SK-N-MC (cell line): Measurements from ENCODE around the gene LAMA3.
"Not testable (repeated sequence)": the region's sequence is repeated elsewhere in the genome, so short reads cannot be mapped to it uniquely, and the experiment has no call there.

ENCODE experiments used
- DNase-seq: peaks from one replicate; pipeline ENCODE4 v3.0.0-alpha.2; 2011; ENCODE audit warnings: low read depth, low spot score
- H3K27ac ChIP-seq: fragments of 200-600 bp; sonication (generic); 2 replicates; pipeline ENCODE4 v1.5.1; 2016; ENCODE audit warnings: mixed run types
- H3K36me3 ChIP-seq: fragments of 200-600 bp; sonication (generic); 2 replicates; pipeline ENCODE4 v1.6.1; 2017; ENCODE audit warnings: antibody characterized with exemption, low read length, mixed read lengths; ENCODE audit not compliant: insufficient read depth
- H3K4me3 ChIP-seq: fragments of 200-600 bp; sonication (generic); 2 replicates; pipeline ENCODE4 v1.5.1; 2016
- H3K9ac ChIP-seq: fragments of 200-600 bp; sonication (generic); 2 replicates; pipeline ENCODE4 v1.8.0; 2017; ENCODE audit warnings: mixed run types, mixed read lengths; ENCODE audit not compliant: insufficient read length
- H3K9me3 ChIP-seq: fragments of 200-600 bp; sonication (generic); 2 replicates; pipeline ENCODE4 v1.6.1; 2017; ENCODE audit warnings: low read depth, mild to moderate bottlenecking, antibody characterized with exemption, low read length, moderate library complexity, mixed read lengths
- EZH2 ChIP-seq: fragments of 200-600 bp; sonication (generic); IDR thresholded peaks from one replicate; pipeline ENCODE4 v1.6.1; 2017; ENCODE audit warnings: antibody characterized with exemption
- FOXP2 ChIP-seq: optimal IDR thresholded peaks from 2 replicates; pipeline ENCODE3; 2011; ENCODE audit warnings: mild to moderate bottlenecking, moderate library complexity; ENCODE audit not compliant: insufficient read depth; ENCODE audit errors: extremely low read length, control extremely low read depth
- POLR2AphosphoS5 ChIP-seq: IDR thresholded peaks from 2 replicates; pipeline ENCODE4 v1.6.1; 2012; ENCODE audit warnings: mild to moderate bottlenecking, low read depth, low read length, borderline replicate concordance

Gene LAMA3

GRCh38 chr18:23738575-23738974, 49.3 kb downstream of the LAMA3 start:
- no peak for TF ChIP-seq FOXP2
- Histone ChIP-seq H3K9ac (no peak overlapping the region), H3K9me3 (no peaks in the 10 kb centered on the region), H3K4me3 (no peak overlapping the region), H3K36me3 (no peaks in the 10 kb centered on the region), H3K27ac (no peak overlapping the region)
- no peak for DNase-seq

GRCh38 chr18:23740105-23740830, 51.0 kb downstream of the LAMA3 start:
- no peak for TF ChIP-seq FOXP2
- no peak for TF ChIP-seq POLR2AphosphoS5
- no peak for TF ChIP-seq EZH2
- Histone ChIP-seq H3K36me3 (no peaks in the 10 kb centered on the region), H3K9ac (no peak overlapping the region), H3K4me3 (peak overlapping the region; percentile 22; the same call in 1 of the 2 replicates), H3K27ac (peak overlapping the region; percentile 34; the same call in 1 of the 2 replicates), H3K9me3 (no peaks in the 10 kb centered on the region)
- no peak for DNase-seq

- H3K36me3 ChIP-seq, H3K27ac ChIP-seq, DNase-seq, H3K9me3 ChIP-seq, H3K4me3 ChIP-seq, H3K9ac ChIP-seq: not testable (repeated sequence)
Observed at GRCh38 chr18:23741967-23742366, 52.7 kb downstream of the LAMA3 start.

GRCh38 chr18:23743733-23744333, 54.6 kb downstream of the LAMA3 start:
- Histone ChIP-seq H3K9ac (no peak overlapping the region), H3K27ac (no peak overlapping the region), H3K36me3 (no peaks in the 10 kb centered on the region), H3K9me3 (no peaks in the 10 kb centered on the region), H3K4me3 (no peak overlapping the region)
- TF ChIP-seq POLR2AphosphoS5 = no peak
- DNase-seq = no peak

GRCh38 chr18:23745366-23745765, 56.1 kb downstream of the LAMA3 start:
- Histone ChIP-seq H3K9me3 (no peaks in the 10 kb centered on the region), H3K27ac (no peak overlapping the region), H3K36me3 (no peaks in the 10 kb centered on the region), H3K4me3 (no peak overlapping the region), H3K9ac (no peak overlapping the region)
- no peak for DNase-seq
- TF ChIP-seq EZH2 = no peak
- TF ChIP-seq FOXP2 = no peak
- no peak for TF ChIP-seq POLR2AphosphoS5

- Histone ChIP-seq H3K9me3 (no peaks in the 10 kb centered on the region), H3K4me3 (no peak overlapping the region), H3K9ac (no peak overlapping the region), H3K36me3 (no peaks in the 10 kb centered on the region), H3K27ac (no peak overlapping the region)
- DNase-seq = no peak
- TF ChIP-seq FOXP2 (no peak), EZH2 (no peak), POLR2AphosphoS5 (no peak)
Observed at GRCh38 chr18:23746851-23747250, 57.6 kb downstream of the LAMA3 start.

- Histone ChIP-seq H3K27ac (no peak overlapping the region), H3K9me3 (no peaks in the 10 kb centered on the region), H3K4me3 (no peak overlapping the region), H3K36me3 (no peaks in the 10 kb centered on the region), H3K9ac (no peak overlapping the region)
- TF ChIP-seq FOXP2 = no peak
- TF ChIP-seq POLR2AphosphoS5 = no peak
- TF ChIP-seq EZH2 = no peak
- DNase-seq = no peak
Observed at GRCh38 chr18:23752363-23752762, 63.1 kb downstream of the LAMA3 start.

GRCh38 chr18:23752796-23753195, 63.5 kb downstream of the LAMA3 start:
- Histone ChIP-seq H3K4me3 (no peak overlapping the region), H3K9ac (no peak overlapping the region), H3K27ac (no peak overlapping the region), H3K9me3 (no peaks in the 10 kb centered on the region), H3K36me3 (no peaks in the 10 kb centered on the region)
- TF ChIP-seq EZH2 (no peak), FOXP2 (no peak), POLR2AphosphoS5 (no peak)
- no peak for DNase-seq

GRCh38 chr18:23756590-23757436, 67.6 kb downstream of the LAMA3 start:
- no peak overlapping the region for H3K9ac ChIP-seq
- H3K36me3 ChIP-seq = no peaks in the 10 kb centered on the region
- H3K9me3 ChIP-seq = no peaks in the 10 kb centered on the region
- no peak overlapping the region for H3K27ac ChIP-seq
- no peak for DNase-seq
- H3K4me3 ChIP-seq = no peak overlapping the region
- TF ChIP-seq POLR2AphosphoS5 = no peak
- TF ChIP-seq FOXP2 = no peak
- TF ChIP-seq EZH2 = no peak
